Measurements from ENCODE around the gene CLOCK.

DNA sequence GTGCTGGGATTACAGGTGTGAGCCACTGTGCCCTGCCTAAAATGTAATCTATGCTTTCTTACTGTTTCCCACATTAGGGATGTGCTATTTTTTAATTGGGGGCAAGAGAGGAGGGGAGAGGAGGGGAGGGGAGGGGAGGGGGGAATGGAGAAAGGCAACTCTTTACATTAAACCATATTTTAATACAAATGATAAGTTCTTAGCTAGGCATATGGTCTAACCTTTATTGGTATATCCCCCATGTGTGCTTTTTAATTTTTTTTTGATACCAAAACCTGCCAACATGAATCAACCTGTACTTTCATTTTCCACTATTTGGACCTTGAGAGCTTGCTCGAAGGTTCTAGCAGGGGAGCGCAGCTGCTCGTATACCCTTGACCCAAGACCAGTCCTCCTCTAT lies 6.4 kb downstream of the CLOCK start:
- TF ChIP-seq POLR2AphosphoS5 (IDR thresholded peaks at IDR 0.05; ENCODE audit: low read depth, low read length): no peak
- TF ChIP-seq POU2F2 (IDR thresholded peaks at IDR 0.05; ENCODE audit: low read depth, low read length): no peak
- TF ChIP-seq POLR2A (IDR thresholded peaks at IDR 0.05; ENCODE audit: low read depth, low read length): no peak
- TF ChIP-seq TAF1 (IDR thresholded peaks at IDR 0.05; ENCODE audit: low read depth, low read length): no peak
- no peak for TF ChIP-seq PAX5 (IDR thresholded peaks at IDR 0.05; ENCODE audit: insufficient read depth, low read length, severe bottlenecking)
- no peak for TF ChIP-seq SPI1 (IDR thresholded peaks at IDR 0.05; ENCODE audit: low read depth, low read length)

Data from GM12891 (cell line).